HEK293T (cell line): ENCODE measurements around the gene PTPRD.

Experiments used
- CTCF ChIA-PET: fragments of 350-600 bp; formaldehyde crosslinking; extraction: SDS; loops from one replicate; lab custom pipeline; 2021; ENCODE audit warnings: antibody characterized with exemption, inconsistent platforms; lab: Yijun Ruan, JAX
- POLR2A ChIA-PET: fragments of 350-600 bp; formaldehyde crosslinking; extraction: SDS; loops from one replicate; lab custom pipeline; 2020; ENCODE audit warnings: antibody characterized with exemption, inconsistent platforms; lab: Yijun Ruan, JAX
- DNase-seq: peaks from one replicate; pipeline ENCODE4 v3.0.0; 2012; ENCODE audit warnings: mixed read lengths; ENCODE audit errors: extremely low spot score
- ARNT ChIP-seq: fragments of 450-650 bp; IDR thresholded peaks from 2 replicates; pipeline ENCODE4 v1.6.1; 2017; ENCODE audit warnings: mild to moderate bottlenecking
- BHLHE40 ChIP-seq: fragments of 450-650 bp; IDR thresholded peaks from 2 replicates; pipeline ENCODE4 v1.6.1; 2016; ENCODE audit warnings: mild to moderate bottlenecking, moderate library complexity, borderline replicate concordance
- CTBP1 ChIP-seq: fragments of 450-650 bp; IDR thresholded peaks from 2 replicates; pipeline ENCODE4 v1.6.1; 2016; ENCODE audit warnings: borderline replicate concordance
- ELF4 ChIP-seq: fragments of 450-650 bp; IDR thresholded peaks from 2 replicates; pipeline ENCODE4 v1.6.1; 2017; ENCODE audit warnings: antibody characterized with exemption
- FOXA1 ChIP-seq: fragments of 450-650 bp; IDR thresholded peaks from 2 replicates; pipeline ENCODE4 v1.6.1; 2016; ENCODE audit warnings: mild to moderate bottlenecking
- FOXK2 ChIP-seq: fragments of 450-650 bp; IDR thresholded peaks from 2 replicates; pipeline ENCODE4 v1.6.1; 2016; ENCODE audit warnings: mild to moderate bottlenecking
- FOXM1 ChIP-seq: fragments of 450-650 bp; IDR thresholded peaks from 2 replicates; pipeline ENCODE4 v1.6.1; 2017; ENCODE audit warnings: mild to moderate bottlenecking, borderline replicate concordance
- HDGF ChIP-seq: fragments of 450-650 bp; IDR thresholded peaks from 2 replicates; pipeline ENCODE4 v1.6.1; 2017; ENCODE audit warnings: antibody characterized with exemption, borderline replicate concordance
- L3MBTL2 ChIP-seq: fragments of 450-650 bp; conservative IDR thresholded peaks from 2 replicates; pipeline ENCODE4 v1.6.1; 2016; ENCODE audit warnings: mild to moderate bottlenecking
- LEF1 ChIP-seq: fragments of 450-650 bp; IDR thresholded peaks from 2 replicates; pipeline ENCODE4 v1.6.1; 2017; ENCODE audit warnings: mild to moderate bottlenecking, borderline replicate concordance
- NFRKB ChIP-seq: fragments of 450-650 bp; IDR thresholded peaks from 2 replicates; pipeline ENCODE4 v1.6.1; 2016; ENCODE audit warnings: mild to moderate bottlenecking, moderate library complexity
- PKNOX1 ChIP-seq: fragments of 450-650 bp; IDR thresholded peaks from 2 replicates; pipeline ENCODE4 v1.6.1; 2016
- SP1 ChIP-seq: fragments of 450-650 bp; IDR thresholded peaks from 2 replicates; pipeline ENCODE4 v1.6.1; 2017
- SUZ12 ChIP-seq: fragments of 450-650 bp; IDR thresholded peaks from 2 replicates; pipeline ENCODE4 v1.6.1; 2016; ENCODE audit warnings: mild to moderate bottlenecking
- TARDBP ChIP-seq: fragments of 450-650 bp; IDR thresholded peaks from 2 replicates; pipeline ENCODE4 v1.6.1; 2016
- ZNF384 ChIP-seq: fragments of 450-650 bp; IDR thresholded peaks from 2 replicates; pipeline ENCODE4 v1.6.1; 2016

The PTPRD gene

GRCh38 chr9:9620736-9621135 is 992.1 kb downstream of the PTPRD start:
- no peak for DNase-seq
- POLR2A ChIA-PET = no interaction called here
- no peak for TF ChIP-seq NFRKB
- no peak for TF ChIP-seq SP1
- no peak for TF ChIP-seq L3MBTL2
- no peak for TF ChIP-seq ELF4
- TF ChIP-seq SUZ12 = no peak
- no peak for TF ChIP-seq PKNOX1
- TF ChIP-seq ZNF384 = no peak
- no peak for TF ChIP-seq FOXM1
- no peak for TF ChIP-seq CTBP1
- CTCF ChIA-PET = interaction anchor here (0.6 kb wide), 1 partner anchor 326 kb away, joined by 4 read pairs; no protein-coding TSS in a partner anchor

GRCh38 chr9:9615086-9615485 is 997.7 kb downstream of the PTPRD start:
- CTCF ChIA-PET = no interaction called here
- TF ChIP-seq TARDBP (no peak), CTBP1 (no peak), PKNOX1 (no peak), SP1 (no peak), NFRKB (no peak), FOXM1 (no peak), ARNT (no peak), FOXA1 (no peak), BHLHE40 (no peak), L3MBTL2 (no peak), FOXK2 (no peak)

GRCh38 chr9:9614607-9615006 is 998.2 kb downstream of the PTPRD start:
- ChIA-PET POLR2A (no interaction called here), CTCF (no interaction called here)
- no peak for DNase-seq
- TF ChIP-seq NFRKB (no peak), ARNT (no peak), SUZ12 (no peak), LEF1 (no peak), BHLHE40 (no peak), CTBP1 (no peak), ZNF384 (no peak), FOXK2 (no peak), L3MBTL2 (no peak), FOXA1 (no peak), ELF4 (no peak)

More at GRCh38 chr9:9615086-9615485, 997.7 kb downstream of the PTPRD start:
- POLR2A ChIA-PET = no interaction called here
- DNase-seq = no peak

- CTCF ChIA-PET = no interaction called here
- POLR2A ChIA-PET = no interaction called here
- TF ChIP-seq NFRKB (no peak), ARNT (no peak), L3MBTL2 (no peak), PKNOX1 (no peak), SUZ12 (no peak), HDGF (no peak), FOXM1 (no peak), LEF1 (no peak), CTBP1 (no peak), BHLHE40 (no peak), FOXK2 (no peak)
- no peak for DNase-seq
These were observed 1000.0 kb downstream of the PTPRD start for GRCh38 chr9:9612755-9613154.

- TF ChIP-seq PKNOX1 (no peak), LEF1 (no peak), ARNT (no peak), ZNF384 (no peak), CTBP1 (no peak), L3MBTL2 (no peak), TARDBP (no peak), NFRKB (no peak), HDGF (no peak), FOXA1 (no peak), ELF4 (no peak), FOXK2 (no peak), SUZ12 (no peak), SP1 (no peak), FOXM1 (no peak)
- DNase-seq = no peak
- ChIA-PET CTCF (no interaction called here), POLR2A (no interaction called here)
These were observed 1000.5 kb downstream of the PTPRD start for GRCh38 chr9:9612270-9612669.

GRCh38 chr9:9605681-9606080 is 1007.1 kb downstream of the PTPRD start:
- ChIA-PET POLR2A (no interaction called here), CTCF (interaction anchor here (1.9 to 2.6 kb wide), 2 partner anchors 186 to 337 kb away, joined by 7 to 13 read pairs; no protein-coding TSS in a partner anchor)
- TF ChIP-seq FOXM1 (no peak), BHLHE40 (no peak), ELF4 (no peak), L3MBTL2 (no peak), TARDBP (no peak), SP1 (no peak), SUZ12 (no peak), ZNF384 (no peak)
- no peak for DNase-seq
